ENCODE measurements around the gene P2RX5.
"Not testable (repeated sequence)": the region's sequence is repeated elsewhere in the genome, so short reads cannot be mapped to it uniquely, and the experiment has no call there.

Gene P2RX5

GRCh38 chr17:3710951-3711383 is 15.0 kb upstream of the P2RX5 start:
- DNase-seq = peak; percentile 87 to 94 (median 91)

GRCh38 chr17:3708366-3708765 is 12.4 kb upstream of the P2RX5 start:
- peak in 1 of 3 donors; percentile 39 for DNase-seq

GRCh38 chr17:3705718-3705984 is 9.7 kb upstream of the P2RX5 start:
- DNase-seq = not testable (repeated sequence)

GRCh38 chr17:3704931-3705717 is 9.2 kb upstream of the P2RX5 start:
- DNase-seq = no peak

- not testable (repeated sequence) for DNase-seq
Observed at GRCh38 chr17:3702041-3702539, 6.1 kb upstream of the P2RX5 start.

GRCh38 chr17:3699951-3700350 is 4.0 kb upstream of the P2RX5 start:
- no peak for DNase-seq

- DNase-seq = no peak
Observed at GRCh38 chr17:3698139-3698538, 2.2 kb upstream of the P2RX5 start.

- DNase-seq = no peak
Observed at GRCh38 chr17:3697103-3697476, 1.1 kb upstream of the P2RX5 start.

- DNase-seq = no peak
Observed at GRCh38 chr17:3695129-3695722, 729 bp downstream of the P2RX5 start.

- DNase-seq = no peak
Observed at GRCh38 chr17:3693829-3694231, 2.1 kb downstream of the P2RX5 start.

GRCh38 chr17:3693141-3693540 is 2.8 kb downstream of the P2RX5 start:
- DNase-seq = no peak

GRCh38 chr17:3692346-3692745 is 3.6 kb downstream of the P2RX5 start:
- DNase-seq = no peak

GRCh38 chr17:3691617-3692067 is 4.3 kb downstream of the P2RX5 start:
- no peak for DNase-seq

GRCh38 chr17:3690094-3690715 is 5.8 kb downstream of the P2RX5 start:
- no peak for DNase-seq

- no peak for DNase-seq
Observed at GRCh38 chr17:3689262-3690093, 6.5 kb downstream of the P2RX5 start.

- DNase-seq = no peak
Observed at GRCh38 chr17:3688852-3689261, 7.1 kb downstream of the P2RX5 start.

- DNase-seq = no peak
Observed at GRCh38 chr17:3688027-3688553, 7.9 kb downstream of the P2RX5 start.

- no peak for DNase-seq
Observed at GRCh38 chr17:3685174-3685573, 10.8 kb downstream of the P2RX5 start.

GRCh38 chr17:3683054-3683511 is 12.9 kb downstream of the P2RX5 start:
- peak; percentile 57 to 71 (median 65) for DNase-seq

GRCh38 chr17:3682033-3682432 is 13.9 kb downstream of the P2RX5 start:
- DNase-seq = no peak

GRCh38 chr17:3681565-3681964 is 14.4 kb downstream of the P2RX5 start:
- no peak for DNase-seq

GRCh38 chr17:3681057-3681456 is 14.9 kb downstream of the P2RX5 start:
- DNase-seq = no peak

All from suppressor macrophage treated with lipopolysaccharide for 1 hour (primary cell).